ENCODE data around the gene CTCFL. TPM values are rescaled to one million over a fixed set of nuclear protein-coding genes. Genes with fewer than 3 reads are reported as not detected.

The CTCFL gene
- total and polyA plus RNA-seq, 2 of the 13 experiments (the other 11 are each of a cell fraction or from before 2014, with no cell fraction given): 0.04 TPM; not detected in 1

GRCh38 chr20:57558614-57559288 lies 33.8 kb upstream of the CTCFL start (continued):
- TF ChIP-seq YY1 (IDR thresholded peaks at IDR 0.05; ENCODE audit: insufficient read depth, insufficient replicate concordance, low read depth, low read length) (no peak), DNMT3B (CRISPR knock-in tag; conservative IDR thresholded peaks at IDR 0.05) (0 out of 2 replicates have a peak, but pooled peaks have one; percentile 61), ZBTB7A (CRISPR knock-in tag; IDR thresholded peaks at IDR 0.05) (peak; percentile 69; the same call in 1 of the 2 replicates), ZMAT5 (CRISPR knock-in tag; IDR thresholded peaks at IDR 0.05; ENCODE audit: borderline replicate concordance, low read depth) (no peak), ZHX2 (IDR thresholded peaks at IDR 0.05; ENCODE audit: low read depth) (peak; percentile 57; the same call in 1 of the 2 replicates), ZHX2 (CRISPR knock-in tag; IDR thresholded peaks at IDR 0.05; ENCODE audit: borderline replicate concordance) (no peak), GTF3A (CRISPR knock-in tag; conservative IDR thresholded peaks at IDR 0.05) (no peak), EEA1 (CRISPR knock-in tag; IDR thresholded peaks at IDR 0.05; ENCODE audit: borderline replicate concordance) (no peak), ZNF557 (CRISPR knock-in tag; IDR thresholded peaks at IDR 0.05) (no peak), RELA (CRISPR knock-in tag; IDR thresholded peaks at IDR 0.05) (no peak), TMF1 (CRISPR knock-in tag; IDR thresholded peaks at IDR 0.05; ENCODE audit: low read depth) (no peak), KDM3A (CRISPR knock-in tag; IDR thresholded peaks at IDR 0.05; ENCODE audit: low read depth) (no peak), BRF2 (CRISPR knock-in tag; IDR thresholded peaks at IDR 0.05) (no peak), CHCHD3 (CRISPR knock-in tag; IDR thresholded peaks at IDR 0.05) (no peak), GABPA (IDR thresholded peaks at IDR 0.05; ENCODE audit: low read depth, low read length) (no peak), GABPA (CRISPR knock-in tag; IDR thresholded peaks at IDR 0.05; ENCODE audit: low read depth) (peak; percentile 37; the same call in 1 of the 2 replicates), ZNF18 (CRISPR knock-in tag; IDR thresholded peaks at IDR 0.05; ENCODE audit: insufficient replicate concordance) (no peak), ZNF891 (CRISPR knock-in tag; IDR thresholded peaks at IDR 0.05) (no peak), SATB2 (CRISPR knock-in tag; IDR thresholded peaks at IDR 0.05) (no peak), ZSCAN9 (CRISPR knock-in tag; IDR thresholded peaks at IDR 0.05; ENCODE audit: borderline replicate concordance) (no peak), ZEB1 (IDR thresholded peaks at IDR 0.05; ENCODE audit: insufficient replicate concordance, low read depth) (peak; percentile 81), HOXD1 (CRISPR knock-in tag; IDR thresholded peaks at IDR 0.05) (no peak)
